GM12873 (cell line): ENCODE measurements around the gene PPP6R2.

Experiments
- CTCF ChIP-seq: IDR thresholded peaks from 2 replicates; pipeline ENCODE4 v1.5.1; 2012; ENCODE audit warnings: low read depth, mild to moderate bottlenecking, moderate library complexity, low read length, control low read depth; ENCODE audit not compliant: insufficient read depth; ENCODE audit errors: missing control alignments

PPP6R2 gene

GRCh38 chr22:50313021-50313420, 30.1 kb upstream of the PPP6R2 start:
- no peak for TF ChIP-seq CTCF

- TF ChIP-seq CTCF = no peak
Observed at GRCh38 chr22:50313600-50313999, 29.5 kb upstream of the PPP6R2 start.

- no peak for TF ChIP-seq CTCF
Observed at GRCh38 chr22:50314081-50314454, 29.1 kb upstream of the PPP6R2 start.

GRCh38 chr22:50314455-50315288, 28.5 kb upstream of the PPP6R2 start:
- no peak for TF ChIP-seq CTCF

- no peak for TF ChIP-seq CTCF
Observed at GRCh38 chr22:50315289-50316113, 27.6 kb upstream of the PPP6R2 start.

- TF ChIP-seq CTCF = no peak
Observed at GRCh38 chr22:50316114-50317065, 26.7 kb upstream of the PPP6R2 start.

GRCh38 chr22:50317178-50317577, 25.9 kb upstream of the PPP6R2 start:
- TF ChIP-seq CTCF = no peak
